HepG2 (cell line): ENCODE measurements around the gene CATSPERB. TPM values are rescaled to one million over a fixed set of nuclear protein-coding genes. Genes with fewer than 3 reads are reported as not detected.

Experiments used
- ATAC-seq: fragments of 200-7000 bp; cut with Tn5 transposase; 3 replicates; pipeline ENCODE4 v1.9.1; 2020; ENCODE audit warnings: mild to moderate bottlenecking, moderate library complexity
- BruUV-seq: library from RNA; stranded (reverse); fragments of 400-500 nt; replicated peaks from 2 replicates; lab custom pipeline; 2021; lab: Mats Ljungman, UMichigan
- CTCF ChIA-PET: fragments of 300-600 bp; formaldehyde crosslinking; extraction: SDS; loops from one replicate; lab custom pipeline; 2021; ENCODE audit warnings: low total read pairs, inconsistent platforms, low intra/inter-chr PET ratio; lab: Yijun Ruan, JAX
- POLR2A ChIA-PET: fragments of 350-600 bp; sonication (Branson Sonifier 250); formaldehyde crosslinking; loops from one replicate; lab custom pipeline; 2020; ENCODE audit warnings: antibody characterized with exemption, inconsistent platforms; lab: Yijun Ruan, JAX
- DNase-seq: peaks from one replicate; pipeline ENCODE4 v3.0.0-alpha.2; 2015; ENCODE audit warnings: low spot score
- FAIRE-seq: peaks from 3 replicates; lab custom pipeline; 2011; peaks lifted over from hg19 to GRCh38; lab: Jason Lieb, UNC
- H2AFZ ChIP-seq: one replicate; pipeline ENCODE4 v1.6.1; 2011; ENCODE audit warnings: low read length, inconsistent platforms
- H3K27ac ChIP-seq: fragments of 300-600 bp; 3 replicates; pipeline ENCODE4 v1.8.0; 2011; ENCODE audit warnings: mixed run types, mild to moderate bottlenecking, mixed read lengths, low read length, inconsistent platforms; ENCODE audit not compliant: insufficient read depth; ENCODE audit errors: extremely low read length
- H3K27me3 ChIP-seq, 2 experiments: fragments of 200-600 bp in 1 of 2; 2 replicates in 1 of 2; 3 replicates in 1 of 2; pipeline versions ENCODE4 v1.6.0 to v1.8.0; 2011; ENCODE audit warnings: low read length in 2 of 2, mild to moderate bottlenecking in 2 of 2, moderate library complexity in 2 of 2, inconsistent platforms in 1 of 2; ENCODE audit not compliant: insufficient read depth in 2 of 2, control insufficient read depth in 1 of 2
- H3K36me3 ChIP-seq, 2 experiments: fragments of 200-600 bp in 1 of 2; replicated peaks in 1 of 2; 2 replicates in 1 of 2; 3 replicates in 1 of 2; pipeline versions ENCODE4 v1.5.1 to v1.8.0; 2011; ENCODE audit warnings: low read length in 2 of 2, inconsistent platforms in 1 of 2; ENCODE audit not compliant: insufficient read depth in 2 of 2, control insufficient read depth in 1 of 2
- H3K4me1 ChIP-seq: 2 replicates; pipeline ENCODE4 v1.5.1; 2012; ENCODE audit warnings: low read length, inconsistent platforms; ENCODE audit not compliant: insufficient read depth
- H3K4me2 ChIP-seq: 2 replicates; pipeline ENCODE4 v1.6.0; 2011; ENCODE audit warnings: low read depth, low read length, inconsistent platforms
- H3K4me3 ChIP-seq, 3 experiments: fragments of 200-600 bp in 1 of 3; sonication (generic), shearing (Covaris generic) in 1 of 3; replicated peaks in 1 of 3; 2 replicates each; pipeline ENCODE4 v1.5.1; 2011 to 2016; ENCODE audit warnings: low read length in 3 of 3, inconsistent platforms in 2 of 3, low read depth in 2 of 3, mild to moderate bottlenecking in 2 of 3, control low read depth in 1 of 3, mixed read lengths in 1 of 3; ENCODE audit not compliant: insufficient read depth in 1 of 3
- H3K79me2 ChIP-seq: one replicate; pipeline ENCODE4 v1.6.1; 2011; ENCODE audit warnings: low read length, inconsistent platforms; ENCODE audit not compliant: insufficient read depth
- H3K9ac ChIP-seq: 2 replicates; pipeline ENCODE4 v1.6.0; 2011; ENCODE audit warnings: mild to moderate bottlenecking, low read depth, low read length, inconsistent platforms; ENCODE audit not compliant: insufficient read depth
- H3K9me3 ChIP-seq: 2 replicates; pipeline ENCODE4 v1.5.1; 2012; ENCODE audit warnings: mild to moderate bottlenecking, low read length
- H4K20me1 ChIP-seq: 2 replicates; pipeline ENCODE4 v1.6.0; 2011; ENCODE audit warnings: inconsistent platforms, mild to moderate bottlenecking, low read length, moderate library complexity; ENCODE audit not compliant: insufficient read depth
- ARID2 ChIP-seq: sonication (generic); formaldehyde crosslinking; IDR thresholded peaks from 2 replicates; pipeline ENCODE4 v1.8.1; 2022; ENCODE audit warnings: mild to moderate bottlenecking, missing genetic modification reagents, borderline replicate concordance
- FOSL2 ChIP-seq: sonication (generic); formaldehyde crosslinking; IDR thresholded peaks from 2 replicates; pipeline ENCODE4 v1.4.0; 2020; ENCODE audit warnings: missing genetic modification reagents
- KLF9 ChIP-seq: IDR thresholded peaks from 2 replicates; pipeline ENCODE4 v1.6.1; 2016; ENCODE audit warnings: low read depth
- ZNF121 ChIP-seq: sonication (generic); formaldehyde crosslinking; IDR thresholded peaks from 2 replicates; pipeline ENCODE4 v1.5.0; 2020; ENCODE audit warnings: mild to moderate bottlenecking, missing genetic modification reagents
- ZNF530 ChIP-seq: sonication (generic); formaldehyde crosslinking; IDR thresholded peaks from 2 replicates; pipeline ENCODE4 v1.5.0; 2020; ENCODE audit warnings: low read depth, mild to moderate bottlenecking, missing genetic modification reagents
- ZNF639 ChIP-seq: conservative IDR thresholded peaks from 2 replicates; pipeline ENCODE4 v1.6.1; 2018; ENCODE audit warnings: missing genetic modification reagents
- ZNF776 ChIP-seq: sonication (generic); formaldehyde crosslinking; IDR thresholded peaks from 2 replicates; pipeline ENCODE4 v1.4.0; 2020; ENCODE audit warnings: mild to moderate bottlenecking, missing genetic modification reagents
- WGBS: methylation state at CpG from one replicate; pipeline ENCODE4 v1.1.6; 2017; ENCODE audit warnings: low lambda C conversion rate; 5-methylcytosine and 5-hydroxymethylcytosine counted together
- in situ Hi-C: cut with HindIII; loops from 2 replicates; pipeline ENCODE4 v1.10.0; 2017; ENCODE audit warnings: low pct_unique_long_range_greater_than_20kb; ENCODE audit not compliant: extremely low pct_ligation_motif_present
- intact Hi-C: fragments of 100-400 bp; cut with micrococcal nuclease; formaldehyde crosslinking; loops from one replicate; pipeline ENCODE4 v1.10.0; 2022; ENCODE audit not compliant: unreplicated experiment
- polyA plus RNA-seq, 8 experiments: library from polyadenylated mRNA; depleted of rRNA in 3 of 8; stranded (reverse) in 7 of 8; unstranded in 1 of 8; fragments of >200 nt; fragmentation: Illumina TruSeq in 4 of 8; extraction: Trizol in 4 of 8; gene quantifications; 2 replicates each; pipeline versions ENCODE4 v1.2.1 to v1.2.3, GENCODE V29; 2011 to 2016; ENCODE audit warnings: low read depth in 4 of 8, missing spikeins in 1 of 8, mixed read lengths in 1 of 8; ENCODE audit not compliant: insufficient read depth in 1 of 8
- total RNA-seq, 5 experiments: library from RNA; depleted of rRNA; stranded (reverse); fragments of >200 nt; fragmentation: Illumina TruSeq; extraction: Trizol; gene quantifications; 2 replicates each; pipeline ENCODE4 v1.2.3, GENCODE V29; 2016; ENCODE audit warnings: low read depth in 1 of 5
- TF ChIP-seq, protein P1 (sequence below): sonication (generic); formaldehyde crosslinking; IDR thresholded peaks from 2 replicates; pipeline ENCODE4 v1.8.0; 2022; ENCODE audit warnings: mild to moderate bottlenecking, missing genetic modification reagents, borderline replicate concordance

The CATSPERB gene
- total and polyA plus RNA-seq, 2 of the 13 experiments (the other 11 are each of a cell fraction or from before 2014, with no cell fraction given), result not detected

GRCh38 chr14:91743305-91743653, 11.4 kb upstream of the CATSPERB start:
- Histone ChIP-seq H4K20me1 (no peaks in the 10 kb centered on the region), H3K79me2 (no peaks in the 10 kb centered on the region), H3K9ac (no peak overlapping the region), H3K27me3 (no peaks in the 10 kb centered on the region), H3K4me2 (no peak overlapping the region), H3K4me1 (peaks cover 9% of the 10 kb centered on the region), H2AFZ (no peak overlapping the region), H3K4me3 (no peak overlapping the region), H3K9me3 (no peaks in the 10 kb centered on the region), H3K36me3 (no peaks in the 10 kb centered on the region), H3K27ac (no peak overlapping the region)
- ATAC-seq, result no peak
- no peak for DNase-seq
- no peak for FAIRE-seq
- intact Hi-C loops, result no loop called here
- BruUV-seq, result no TSS peak
- 47% methylated on average over 2 of the region's 2 CpGs for WGBS
- TF ChIP-seq ZNF776 (CRISPR knock-in tag) (no peak), KLF9 (CRISPR knock-in tag) (no peak), ZNF121 (no peak), ZNF530 (CRISPR knock-in tag) (no peak), ZNF639 (CRISPR knock-in tag) (no peak), ARID2 (CRISPR knock-in tag) (no peak), FOSL2 (CRISPR knock-in tag) (no peak)
- TF ChIP-seq, protein P1, sequence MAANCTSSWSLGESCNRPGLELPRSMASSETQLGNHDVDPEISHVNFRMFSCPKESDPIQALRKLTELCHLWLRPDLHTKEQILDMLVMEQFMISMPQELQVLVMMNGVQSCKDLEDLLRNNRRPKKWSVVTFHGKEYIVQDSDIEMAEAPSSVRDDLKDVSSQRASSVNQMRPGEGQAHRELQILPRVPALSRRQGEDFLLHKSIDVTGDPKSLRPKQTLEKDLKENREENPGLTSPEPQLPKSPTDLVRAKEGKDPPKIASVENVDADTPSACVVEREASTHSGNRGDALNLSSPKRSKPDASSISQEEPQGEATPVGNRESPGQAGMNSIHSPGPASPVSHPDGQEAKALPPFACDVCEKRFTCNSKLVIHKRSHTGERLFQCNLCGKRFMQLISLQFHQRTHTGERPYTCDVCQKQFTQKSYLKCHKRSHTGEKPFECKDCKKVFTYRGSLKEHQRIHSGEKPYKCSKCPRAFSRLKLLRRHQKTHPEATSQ (CRISPR knock-in tag), result no peak
- ChIA-PET POLR2A (no interaction called here), CTCF (no interaction called here)
- in situ Hi-C loops, result no loop called here
